Neuronal stem cell (in vitro differentiated cells): ENCODE results near the gene UBA6.
"Not testable (repeated sequence)": the region's sequence is repeated elsewhere in the genome, so short reads cannot be mapped to it uniquely, and the experiment has no call there.

Source experiments
- DNase-seq: peaks from one replicate; pipeline ENCODE4 v3.0.0-alpha.2; 2013; ENCODE audit warnings: low spot score
- H2AFZ ChIP-seq: one replicate; pipeline ENCODE4 v1.6.1; 2013; ENCODE audit warnings: mild to moderate bottlenecking, low read length, inconsistent platforms
- H2AK5ac ChIP-seq: 2 replicates; pipeline ENCODE4 v1.6.1; 2013; ENCODE audit warnings: low read depth, mild to moderate bottlenecking, inconsistent platforms, low read length, moderate library complexity, mixed read lengths
- H2BK120ac ChIP-seq: 2 replicates; pipeline ENCODE4 v1.6.1; 2013; ENCODE audit warnings: low read depth, mild to moderate bottlenecking, inconsistent platforms, low read length, moderate library complexity, mixed read lengths
- H2BK12ac ChIP-seq: one replicate; pipeline ENCODE4 v1.6.1; 2013; ENCODE audit warnings: low read length, inconsistent platforms
- H2BK15ac ChIP-seq: 2 replicates; pipeline ENCODE4 v1.6.1; 2013; ENCODE audit warnings: mild to moderate bottlenecking, low read length, inconsistent platforms, mixed read lengths
- H2BK5ac ChIP-seq: one replicate; pipeline ENCODE4 v1.6.1; 2013; ENCODE audit warnings: inconsistent platforms, mild to moderate bottlenecking, low read length, moderate library complexity
- H3K14ac ChIP-seq: one replicate; pipeline ENCODE4 v1.6.1; 2013; ENCODE audit warnings: low read length, inconsistent platforms
- H3K18ac ChIP-seq: 2 replicates; pipeline ENCODE4 v1.6.1; 2013; ENCODE audit warnings: low read length, inconsistent platforms
- H3K23ac ChIP-seq: 2 replicates; pipeline ENCODE4 v1.6.1; 2013; ENCODE audit warnings: low read depth, mild to moderate bottlenecking, mixed read lengths, low read length, inconsistent platforms; ENCODE audit not compliant: poor library complexity
- H3K27ac ChIP-seq: replicated peaks from 3 replicates; pipeline ENCODE4 v1.5.1; 2013; ENCODE audit warnings: low read length, inconsistent platforms
- H3K27me3 ChIP-seq, 3 experiments: 2 replicates each; pipeline ENCODE4 v1.6.1; 2013; ENCODE audit warnings: low read length in 3 of 3, mild to moderate bottlenecking in 2 of 3, inconsistent platforms in 1 of 3, low read depth in 1 of 3, mixed read lengths in 1 of 3, moderate library complexity in 1 of 3; ENCODE audit not compliant: control insufficient read depth in 3 of 3, insufficient read depth in 3 of 3
- H3K36me3 ChIP-seq, 2 donors: replicated peaks in 1 of 2; 2 replicates each; pipeline ENCODE4 v1.6.1; 2013; ENCODE audit warnings: low read length in 2 of 2; ENCODE audit not compliant: control insufficient read depth in 2 of 2, insufficient read depth in 2 of 2
- H3K4ac ChIP-seq: 2 replicates; pipeline ENCODE4 v1.6.1; 2013; ENCODE audit warnings: inconsistent platforms, mild to moderate bottlenecking, low read length, moderate library complexity
- H3K4me1 ChIP-seq, 2 donors: 1 replicate in 1 of 2; 2 replicates in 1 of 2; pipeline ENCODE4 v1.6.1; 2013; ENCODE audit warnings: low read length in 2 of 2, low read depth in 1 of 2; ENCODE audit not compliant: control insufficient read depth in 2 of 2, insufficient read depth in 1 of 2
- H3K4me2 ChIP-seq: one replicate; pipeline ENCODE4 v1.6.1; 2013; ENCODE audit warnings: mild to moderate bottlenecking, low read length, inconsistent platforms; ENCODE audit not compliant: insufficient read depth, poor library complexity, severe bottlenecking
- H3K4me3 ChIP-seq, 2 donors: 2 replicates each; pipeline ENCODE4 v1.5.1; 2013; ENCODE audit warnings: low read length in 2 of 2, mild to moderate bottlenecking in 2 of 2, inconsistent platforms in 1 of 2, moderate library complexity in 1 of 2
- H3K79me1 ChIP-seq: one replicate; pipeline ENCODE4 v1.6.1; 2013; ENCODE audit warnings: low read depth, mild to moderate bottlenecking, inconsistent platforms, low read length, moderate library complexity
- H3K9ac ChIP-seq: one replicate; pipeline ENCODE4 v1.6.1; 2013; ENCODE audit warnings: mild to moderate bottlenecking, low read depth, low read length, inconsistent platforms; ENCODE audit not compliant: poor library complexity
- H3K9me3 ChIP-seq, 2 donors: replicated peaks in 1 of 2; 2 replicates each; pipeline versions ENCODE3 to v1.6.1; 2013; ENCODE audit warnings: low read length in 2 of 2, mild to moderate bottlenecking in 2 of 2, inconsistent platforms in 1 of 2, low read depth in 1 of 2, mixed read lengths in 1 of 2, moderate library complexity in 1 of 2; ENCODE audit not compliant: control insufficient read depth in 2 of 2, insufficient read depth in 1 of 2
- H4K8ac ChIP-seq: one replicate; pipeline ENCODE4 v1.6.1; 2013; ENCODE audit warnings: low read depth, mild to moderate bottlenecking, inconsistent platforms, low read length, moderate library complexity
- H4K91ac ChIP-seq: one replicate; pipeline ENCODE4 v1.6.1; 2013; ENCODE audit warnings: low read length, low read depth, mild to moderate bottlenecking, inconsistent platforms; ENCODE audit not compliant: poor library complexity
- WGBS, 2 donors: extraction: QIAGEN DNeasy Blood & Tissue Kit; methylation state at CpG; one replicate each; pipeline ENCODE4 v1.1.7; 2013; ENCODE audit warnings: missing lambda C conversion rate in 2 of 2, mixed read lengths in 1 of 2; ENCODE audit not compliant: insufficient read length in 2 of 2, insufficient replicate concordance in 1 of 2; ENCODE audit errors: extremely low coverage in 2 of 2; 5-methylcytosine and 5-hydroxymethylcytosine counted together

The UBA6 gene

GRCh38 chr4:67730511-67730910 is 29.6 kb upstream of the UBA6 start:
- H3K14ac ChIP-seq = not testable (repeated sequence)

GRCh38 chr4:67727124-67727850 is 26.3 kb upstream of the UBA6 start:
- H3K27me3 ChIP-seq = no peaks in the 10 kb centered on the region
- H2AFZ ChIP-seq = no peak overlapping the region
- H3K18ac ChIP-seq = no peak overlapping the region
- WGBS, 2 donors = no CpG with 5 or more reads among the region's 4 CpGs
- H4K91ac ChIP-seq = no peak overlapping the region
- H3K27ac ChIP-seq = no peak overlapping the region
- no peak overlapping the region for H2BK12ac ChIP-seq
- no peak overlapping the region for H3K4ac ChIP-seq
- peaks cover 0 to 2% of the 10 kb centered on the region in 2 donors for H3K36me3 ChIP-seq
- H2BK5ac ChIP-seq = no peak overlapping the region
- H2AK5ac ChIP-seq = no peak overlapping the region
- no peak overlapping the region for H4K8ac ChIP-seq
- H3K14ac ChIP-seq = no peak overlapping the region
- H3K23ac ChIP-seq = no peak overlapping the region
- H3K4me2 ChIP-seq = no peak overlapping the region
- H3K9ac ChIP-seq = no peak overlapping the region
- no peak overlapping the region for H3K4me3 ChIP-seq
- peaks cover 0 to 2% of the 10 kb centered on the region in 2 donors for H3K9me3 ChIP-seq
- H2BK120ac ChIP-seq = no peak overlapping the region
- H2BK15ac ChIP-seq = no peak overlapping the region
- peaks cover 0 to 4% of the 10 kb centered on the region in 2 donors for H3K4me1 ChIP-seq
- no peaks in the 10 kb centered on the region for H3K79me1 ChIP-seq
- no peak for DNase-seq

More at GRCh38 chr4:67730511-67730910, 29.6 kb upstream of the UBA6 start:
- H3K4me2 ChIP-seq, H3K79me1 ChIP-seq, H3K4me1 ChIP-seq, H3K18ac ChIP-seq, H3K4me3 ChIP-seq, H4K8ac ChIP-seq, H2BK120ac ChIP-seq, H2BK12ac ChIP-seq, H3K4ac ChIP-seq, H3K27me3 ChIP-seq, DNase-seq, H4K91ac ChIP-seq, H3K27ac ChIP-seq, H2AFZ ChIP-seq, H2AK5ac ChIP-seq, H3K9me3 ChIP-seq, H3K23ac ChIP-seq, H2BK5ac ChIP-seq, H2BK15ac ChIP-seq, H3K9ac ChIP-seq, H3K36me3 ChIP-seq: not testable (repeated sequence)
- WGBS, 2 donors = no CpG with 5 or more reads among the region's 3 CpGs

GRCh38 chr4:67725981-67726380 is 25.0 kb upstream of the UBA6 start:
- Histone ChIP-seq H4K8ac (no peak overlapping the region), H2BK12ac (no peak overlapping the region), H3K79me1 (no peaks in the 10 kb centered on the region), H3K4me1 (peaks cover 0 to 7% of the 10 kb centered on the region in 2 donors), H3K18ac (no peak overlapping the region), H3K4me2 (no peak overlapping the region), H3K14ac (no peak overlapping the region), H2BK5ac (no peak overlapping the region), H2AK5ac (no peak overlapping the region), H3K36me3 (peaks cover 0 to 11% of the 10 kb centered on the region in 2 donors), H3K27ac (no peak overlapping the region), H3K4ac (no peak overlapping the region), H2BK120ac (no peak overlapping the region), H2AFZ (no peak overlapping the region), H3K9ac (no peak overlapping the region), H3K23ac (no peak overlapping the region), H2BK15ac (no peak overlapping the region), H3K4me3 (no peak overlapping the region), H4K91ac (no peak overlapping the region), H3K27me3 (no peaks in the 10 kb centered on the region), H3K9me3 (peaks cover 0 to 7% of the 10 kb centered on the region in 2 donors)
- WGBS, 2 donors = no CpG with 5 or more reads among the region's 4 CpGs
- DNase-seq = no peak

- H4K8ac ChIP-seq = no peak overlapping the region
Observed at GRCh38 chr4:67725132-67725531, 24.2 kb upstream of the UBA6 start.

More at GRCh38 chr4:67725132-67725531, 24.2 kb upstream of the UBA6 start:
- Histone ChIP-seq H2BK12ac (no peak overlapping the region), H3K4ac (no peak overlapping the region), H3K18ac (no peak overlapping the region), H2AFZ (no peak overlapping the region), H3K36me3 (peaks cover 0 to 20% of the 10 kb centered on the region in 2 donors), H3K79me1 (no peaks in the 10 kb centered on the region), H3K4me2 (no peak overlapping the region), H3K4me1 (peaks cover 0 to 7% of the 10 kb centered on the region in 2 donors), H3K9ac (no peak overlapping the region), H2AK5ac (no peak overlapping the region), H3K27ac (no peak overlapping the region), H3K4me3 (no peak overlapping the region), H3K9me3 (peaks cover 0 to 11% of the 10 kb centered on the region in 2 donors), H2BK15ac (no peak overlapping the region), H4K91ac (no peak overlapping the region), H3K14ac (no peak overlapping the region), H2BK120ac (no peak overlapping the region), H3K27me3 (no peaks in the 10 kb centered on the region), H3K23ac (no peak overlapping the region), H2BK5ac (no peak overlapping the region)
- no peak for DNase-seq
- no CpG with 5 or more reads among the region's 1 CpG for WGBS, 2 donors
